T-cell (primary cell): Measurements from ENCODE around the gene SRGAP1. TPM values are rescaled to one million over a fixed set of nuclear protein-coding genes. Genes with fewer than 3 reads are reported as not detected.
A peak's percentile ranks its signal among the peaks of the same experiment; 100 is the strongest.

Experiments
- ATAC-seq, 4 experiments: fragments of 200-7000 bp in 3 of 4; fragments of 150-1000 bp in 1 of 4; cut with Tn5 transposase; replicated peaks in 1 of 4; 1 replicate in 3 of 4; 2 replicates in 1 of 4; pipeline ENCODE4 v1.10.0; 2021; ENCODE audit warnings: moderate library complexity in 3 of 4, mild to moderate bottlenecking in 2 of 4, moderate number of reproducible peaks in 1 of 4
- CTCF ChIA-PET, 2 donors: fragments of 300-600 bp; sonication (Branson Sonifier 250); formaldehyde crosslinking; loops; one replicate each; lab custom pipeline; 2022; ENCODE audit warnings: antibody characterized with exemption in 2 of 2; lab: Charles Lee
- POLR2A ChIA-PET, 2 donors: fragments of 300-600 bp; sonication (Branson Sonifier 250); formaldehyde crosslinking; loops; one replicate each; lab custom pipeline; 2022; ENCODE audit warnings: antibody characterized with exemption in 2 of 2; lab: Charles Lee
- DNase-seq, 35 experiments: peaks; one replicate each; pipeline versions ENCODE4 v3.0.0 to v3.0.0-alpha.2; 2013 to 2023
- H3K27ac ChIP-seq: one replicate; pipeline ENCODE4 v1.5.1; 2013; ENCODE audit warnings: low read length
- H3K27me3 ChIP-seq, 2 experiments: replicated peaks in 1 of 2; 1 replicate in 1 of 2; 2 replicates in 1 of 2; pipeline versions ENCODE4 v1.6.1 to v1.7.0; 2013; ENCODE audit warnings: low read length in 1 of 2, mixed read lengths in 1 of 2; ENCODE audit not compliant: control insufficient read depth in 2 of 2, insufficient read depth in 2 of 2; ENCODE audit errors: extremely low read depth in 1 of 2
- H3K36me3 ChIP-seq, 2 donors: 1 replicate in 1 of 2; 2 replicates in 1 of 2; pipeline versions ENCODE4 v1.6.1 to v1.7.0; 2013; ENCODE audit warnings: low read length in 1 of 2; ENCODE audit not compliant: control insufficient read depth in 2 of 2, insufficient read depth in 1 of 2; ENCODE audit errors: extremely low read depth in 1 of 2
- H3K4me1 ChIP-seq, 2 experiments: 1 replicate in 1 of 2; 2 replicates in 1 of 2; pipeline versions ENCODE4 v1.6.1 to v1.7.0; 2013; ENCODE audit warnings: low read length in 2 of 2, mixed read lengths in 1 of 2; ENCODE audit not compliant: insufficient read depth in 2 of 2, control insufficient read depth in 1 of 2; ENCODE audit errors: extremely low read depth in 1 of 2
- H3K4me3 ChIP-seq, 2 donors: 1 replicate in 1 of 2; 2 replicates in 1 of 2; pipeline versions ENCODE4 v1.5.1 to v1.7.0; 2013; ENCODE audit warnings: mild to moderate bottlenecking in 2 of 2, low read length in 1 of 2, moderate library complexity in 1 of 2; ENCODE audit not compliant: control insufficient read depth in 1 of 2; ENCODE audit errors: extremely low read depth in 1 of 2
- H3K9me3 ChIP-seq: 2 replicates; pipeline ENCODE4 v1.7.0; 2013
- H3K27ac Mint-ChIP-seq, 2 donors: one replicate each; pipeline ENCODE4 v1.8.0; 2020 to 2021; ENCODE audit warnings: mild to moderate bottlenecking in 2 of 2, mixed read lengths in 2 of 2
- H3K27me3 Mint-ChIP-seq, 2 donors: one replicate each; pipeline ENCODE4 v1.8.0; 2021 to 2022; ENCODE audit warnings: mixed read lengths in 2 of 2
- H3K36me3 Mint-ChIP-seq: one replicate; pipeline ENCODE4 v1.8.0; 2021; ENCODE audit warnings: mixed read lengths
- H3K4me1 Mint-ChIP-seq, 3 donors: one replicate each; pipeline ENCODE4 v1.8.0; 2020 to 2022; ENCODE audit warnings: mixed read lengths in 3 of 3, mild to moderate bottlenecking in 1 of 3
- H3K4me3 Mint-ChIP-seq, 3 donors: one replicate each; pipeline ENCODE4 v1.8.0; 2020 to 2022; ENCODE audit warnings: mild to moderate bottlenecking in 3 of 3, mixed read lengths in 3 of 3, moderate library complexity in 3 of 3
- H3K9me3 Mint-ChIP-seq, 3 donors: one replicate each; pipeline ENCODE4 v1.8.0; 2020 to 2022; ENCODE audit warnings: mixed read lengths in 3 of 3
- WGBS: methylation state at CpG from one replicate; pipeline ENCODE4 v1.1.5; 2013; ENCODE audit warnings: missing lambda C conversion rate; ENCODE audit not compliant: insufficient coverage; 5-methylcytosine and 5-hydroxymethylcytosine counted together
- total RNA-seq, 35 experiments: library from RNA in 6 of 35; stranded (reverse) in 6 of 35; fragments of 120-200 nt in 1 of 35; gene quantifications; one replicate each; pipeline versions ENCODE4 v1.2.1 to v1.2.4 and lab custom pipeline; 2013 to 2026

Gene SRGAP1
- total RNA-seq, 5 donors from 2014 or later (not counting 1 experiment from before 2014, with no cell fraction given): 0.07 to 0.38 (median 0.17) TPM; not detected in 1

DNA sequence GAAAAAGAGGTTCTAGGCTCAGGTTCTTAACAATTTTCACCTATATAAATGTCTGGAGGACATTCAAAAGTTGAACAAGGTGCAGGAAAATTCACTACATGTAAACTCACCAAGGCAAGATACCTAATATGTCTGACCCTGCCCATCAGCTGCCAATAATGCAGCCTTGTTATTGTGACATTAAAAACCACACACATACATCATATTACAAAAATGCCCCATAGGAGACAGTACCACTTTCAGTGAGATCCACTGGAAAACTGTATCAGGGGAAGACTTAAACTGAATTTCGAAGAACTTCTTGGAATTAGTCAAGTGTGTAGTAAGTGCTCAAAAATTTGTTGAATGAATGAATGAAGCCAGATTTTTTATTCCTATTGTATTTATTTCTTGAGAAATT, 294.5 kb downstream of the SRGAP1 start:
- Mint-ChIP-seq H3K36me3 (peaks cover 4% of the 10 kb centered on the region), H3K27me3 (no peaks in the 10 kb centered on the region)
- POLR2A ChIA-PET: no interaction called here

DNA sequence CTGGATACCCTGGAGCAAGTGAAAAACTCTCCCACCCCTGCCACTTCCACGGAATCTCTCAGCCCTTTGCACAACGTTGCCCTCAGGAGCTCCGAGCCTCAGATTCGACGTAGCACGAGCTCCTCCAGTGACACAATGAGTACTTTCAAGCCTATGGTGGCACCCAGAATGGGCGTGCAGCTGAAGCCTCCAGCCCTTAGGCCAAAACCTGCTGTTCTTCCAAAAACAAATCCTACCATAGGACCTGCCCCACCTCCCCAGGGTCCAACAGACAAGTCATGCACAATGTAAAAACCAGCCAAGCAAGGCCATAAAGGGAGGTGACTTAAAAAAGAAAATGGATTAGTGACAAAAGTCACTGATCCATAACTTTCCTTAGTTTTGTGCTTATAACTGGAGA, 297.9 kb downstream of the SRGAP1 start:
- ChIA-PET CTCF (no interaction called here), POLR2A (no interaction called here)
- H3K36me3 Mint-ChIP-seq: peaks cover 8% of the 10 kb centered on the region
- H3K4me1 Mint-ChIP-seq: peaks cover 0 to 4% (median 0%) of the 10 kb centered on the region in 3 donors
- Histone ChIP-seq H3K27me3 (no peaks in the 10 kb centered on the region), H3K9me3 (no peaks in the 10 kb centered on the region), H3K4me1 (no peaks in the 10 kb centered on the region), H3K27ac (no peak overlapping the region), H3K36me3 (no peaks in the 10 kb centered on the region), H3K4me3 (no peak overlapping the region)
- WGBS: 93% methylated on average over 7 of the region's 7 CpGs
- no peak overlapping the region for H3K27ac Mint-ChIP-seq
- no peak overlapping the region for H3K4me3 Mint-ChIP-seq
- H3K9me3 Mint-ChIP-seq: peaks cover 0 to 4% (median 0%) of the 10 kb centered on the region in 3 donors
- H3K27me3 Mint-ChIP-seq: no peaks in the 10 kb centered on the region
- ATAC-seq (no peak), DNase-seq (no peak)

More for the DNA sequence above, 294.5 kb downstream of the SRGAP1 start:
- no peak overlapping the region for H3K27ac Mint-ChIP-seq
- H3K9me3 Mint-ChIP-seq: peaks cover 0 to 9% (median 5%) of the 10 kb centered on the region in 3 donors
- Histone ChIP-seq H3K4me3 (no peak overlapping the region), H3K9me3 (no peaks in the 10 kb centered on the region), H3K27me3 (no peaks in the 10 kb centered on the region), H3K4me1 (no peaks in the 10 kb centered on the region), H3K27ac (no peak overlapping the region), H3K36me3 (no peaks in the 10 kb centered on the region)
- CTCF ChIA-PET: no interaction called here
- no peak for ATAC-seq
- no peak for DNase-seq
- no CpG with 5 or more reads among the region's 1 CpG for WGBS
- H3K4me1 Mint-ChIP-seq: no peaks in the 10 kb centered on the region
- H3K4me3 Mint-ChIP-seq: no peak overlapping the region

DNA sequence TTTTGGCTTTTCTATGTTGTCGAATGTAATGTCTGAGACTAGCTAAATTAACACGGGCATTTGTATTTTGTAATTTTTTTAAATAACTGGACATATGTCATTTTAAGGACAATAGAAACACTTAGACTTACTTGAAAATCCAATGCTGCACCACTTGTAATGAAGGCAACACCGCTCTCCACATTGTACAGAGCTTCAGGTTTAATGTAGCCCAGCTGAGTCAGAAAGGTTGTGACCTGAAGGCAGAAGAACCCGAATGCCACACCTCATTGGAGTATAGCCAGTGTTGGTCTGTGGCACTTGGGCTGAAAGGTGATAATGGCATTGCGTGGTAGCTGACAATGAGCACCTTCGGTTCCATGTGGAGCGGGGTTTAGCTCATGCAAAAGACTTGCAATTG, 298.3 kb downstream of the SRGAP1 start:
- peaks cover 0 to 2% (median 0%) of the 10 kb centered on the region in 3 donors for H3K9me3 Mint-ChIP-seq
- no peaks in the 10 kb centered on the region for H3K4me1 ChIP-seq
- H3K27ac Mint-ChIP-seq: no peak overlapping the region
- H3K9me3 ChIP-seq: no peaks in the 10 kb centered on the region
- H3K27ac ChIP-seq: no peak overlapping the region
- no peaks in the 10 kb centered on the region for H3K36me3 ChIP-seq
- no peaks in the 10 kb centered on the region for H3K27me3 ChIP-seq
- peaks cover 0 to 5% (median 0%) of the 10 kb centered on the region in 3 donors for H3K4me1 Mint-ChIP-seq
- peaks cover 8% of the 10 kb centered on the region for H3K36me3 Mint-ChIP-seq
- no peak for ATAC-seq
- ChIA-PET POLR2A (no interaction called here), CTCF (no interaction called here)
- no peak for DNase-seq
- WGBS: 89% methylated on average over 5 of the region's 7 CpGs
- H3K4me3 ChIP-seq: no peak overlapping the region
- H3K4me3 Mint-ChIP-seq: no peak overlapping the region
- no peaks in the 10 kb centered on the region for H3K27me3 Mint-ChIP-seq

DNA sequence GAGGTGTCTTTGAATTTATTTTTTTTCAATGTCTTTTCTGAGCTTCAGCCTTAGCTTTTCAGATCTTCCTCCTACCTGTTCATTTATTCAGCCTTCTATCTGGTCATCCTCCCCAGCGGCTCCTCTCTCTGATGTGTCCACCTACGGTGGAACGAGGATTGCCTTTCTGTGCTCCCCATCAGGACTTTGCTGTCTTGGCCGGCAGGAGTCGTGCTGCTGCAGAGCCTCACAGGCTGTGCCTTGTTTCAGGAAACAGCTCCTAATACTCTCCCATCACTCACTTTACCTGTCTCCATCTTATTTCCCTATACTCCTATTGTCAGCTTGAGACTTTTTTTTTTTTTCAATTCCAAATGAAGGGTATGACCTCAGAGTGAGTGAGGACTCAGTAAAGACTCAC, 300.7 kb downstream of the SRGAP1 start:
- Mint-ChIP-seq H3K27me3 (no peaks in the 10 kb centered on the region), H3K27ac (no peak overlapping the region), H3K36me3 (peaks cover 14% of the 10 kb centered on the region), H3K4me3 (no peak overlapping the region), H3K9me3 (no peaks in the 10 kb centered on the region), H3K4me1 (peaks cover 0 to 5% (median 0%) of the 10 kb centered on the region in 3 donors)
- Histone ChIP-seq H3K36me3 (no peaks in the 10 kb centered on the region), H3K9me3 (no peaks in the 10 kb centered on the region), H3K4me3 (no peak overlapping the region), H3K27ac (no peak overlapping the region), H3K4me1 (no peaks in the 10 kb centered on the region), H3K27me3 (no peaks in the 10 kb centered on the region)
- POLR2A ChIA-PET: no interaction called here
- no peak for DNase-seq
- ATAC-seq: no peak
- CTCF ChIA-PET: interaction anchor here in 1 of 2 donors (0.7 kb wide), 1 partner anchor 464 kb away, joined by 4 read pairs; no protein-coding TSS in a partner anchor
- 90% methylated on average over 2 of the region's 5 CpGs for WGBS

DNA sequence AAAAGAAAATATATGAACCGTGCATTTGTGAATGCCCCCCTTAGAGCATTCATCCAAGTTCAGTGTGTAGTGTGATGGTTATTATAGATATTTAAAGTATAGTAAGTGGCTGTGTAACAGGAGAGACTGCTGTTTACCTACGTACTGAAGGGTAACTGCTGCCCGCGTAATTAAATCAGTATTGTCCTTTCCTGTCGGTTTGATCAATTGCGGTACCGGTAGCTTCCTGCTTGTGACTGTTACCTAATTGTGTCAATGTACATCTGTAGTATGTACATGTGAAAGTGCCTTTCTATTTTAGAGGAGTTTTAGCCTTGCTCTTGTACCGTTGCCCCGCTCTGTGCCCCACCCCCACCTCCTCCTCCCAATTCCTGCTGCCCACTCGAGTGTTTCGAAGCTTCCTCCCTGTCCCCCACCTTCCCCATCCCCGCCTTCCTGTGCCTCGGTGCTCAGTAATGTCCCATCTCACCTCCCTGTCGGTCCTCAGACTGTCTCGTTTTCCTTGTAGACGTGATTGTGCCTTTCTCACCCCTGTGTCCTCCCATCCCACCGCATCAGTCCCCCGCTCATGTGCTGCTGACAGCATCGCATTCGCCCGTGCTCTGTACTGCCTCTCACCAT, 302.6 kb downstream of the SRGAP1 start:
- ChIA-PET CTCF (no interaction called here), POLR2A (no interaction called here)
- Mint-ChIP-seq H3K4me1 (peaks cover 0 to 5% (median 0%) of the 10 kb centered on the region in 3 donors), H3K4me3 (peak overlapping the region in 2 of 3 donors; percentile 7 to 26), H3K9me3 (no peaks in the 10 kb centered on the region), H3K27me3 (no peaks in the 10 kb centered on the region), H3K27ac (no peak overlapping the region), H3K36me3 (peaks cover 17% of the 10 kb centered on the region)
- H3K36me3 ChIP-seq: no peaks in the 10 kb centered on the region
- H3K4me3 ChIP-seq: no peak overlapping the region
- 73% methylated on average over 14 of the region's 21 CpGs for WGBS
- H3K27ac ChIP-seq: no peak overlapping the region
- no peak for ATAC-seq
- H3K27me3 ChIP-seq: no peaks in the 10 kb centered on the region
- no peaks in the 10 kb centered on the region for H3K9me3 ChIP-seq
- no peak for DNase-seq
- no peaks in the 10 kb centered on the region for H3K4me1 ChIP-seq

DNA sequence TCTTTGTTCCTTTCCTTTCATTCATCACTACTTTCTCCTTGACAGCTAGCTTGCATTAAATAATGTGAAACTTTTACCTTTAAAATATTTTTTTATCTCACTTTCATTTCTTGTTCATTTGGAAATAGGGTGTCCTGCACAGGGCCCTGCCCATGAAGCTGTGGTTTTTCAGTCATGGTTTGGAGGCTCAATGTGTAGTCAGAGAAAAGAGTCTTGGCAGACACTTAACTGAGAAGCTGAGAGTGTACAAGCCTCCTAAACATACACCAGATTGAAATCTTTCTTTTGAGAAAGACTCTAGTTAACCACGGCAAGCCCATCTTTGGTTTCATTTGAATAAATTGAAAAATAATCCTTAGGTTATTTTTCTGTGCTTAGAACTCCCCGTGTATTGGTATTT, 303.4 kb downstream of the SRGAP1 start:
- WGBS: no CpG with 5 or more reads among the region's 2 CpGs
- H3K36me3 Mint-ChIP-seq: peaks cover 16% of the 10 kb centered on the region
- no peaks in the 10 kb centered on the region for H3K4me1 ChIP-seq
- H3K27ac ChIP-seq: no peak overlapping the region
- H3K9me3 Mint-ChIP-seq: no peaks in the 10 kb centered on the region
- peak overlapping the region in 1 of 3 donors; percentile 26 for H3K4me3 Mint-ChIP-seq
- H3K36me3 ChIP-seq: no peaks in the 10 kb centered on the region
- ChIA-PET POLR2A (no interaction called here), CTCF (no interaction called here)
- H3K4me1 Mint-ChIP-seq: peaks cover 0 to 5% (median 0%) of the 10 kb centered on the region in 3 donors
- H3K27ac Mint-ChIP-seq: no peak overlapping the region
- H3K4me3 ChIP-seq: no peak overlapping the region
- H3K27me3 Mint-ChIP-seq: no peaks in the 10 kb centered on the region
- ATAC-seq: no peak
- DNase-seq: no peak
- H3K9me3 ChIP-seq: no peaks in the 10 kb centered on the region
- H3K27me3 ChIP-seq: no peaks in the 10 kb centered on the region
